PC-9 (cell line): ENCODE data around the gene ELAVL3. TPM values are rescaled to one million over a fixed set of nuclear protein-coding genes. Genes with fewer than 3 reads are reported as not detected.

Experiments used
- BruUV-seq: library from RNA; stranded (reverse); fragments of 400-500 nt; replicated peaks from 2 replicates; lab custom pipeline; 2021; lab: Mats Ljungman, UMichigan
- CTCF ChIA-PET: fragments of 300-600 bp; sonication (Branson Sonifier 250); formaldehyde crosslinking; loops from one replicate; lab custom pipeline; 2022; ENCODE audit warnings: antibody characterized with exemption; lab: Charles Lee
- POLR2A ChIA-PET: fragments of 300-600 bp; sonication (Branson Sonifier 250); formaldehyde crosslinking; loops from one replicate; lab custom pipeline; 2022; ENCODE audit warnings: antibody characterized with exemption; ENCODE audit not compliant: unreplicated experiment; lab: Charles Lee
- DNase-seq, 2 experiments: peaks; one replicate each; pipeline versions ENCODE4 v3.0.0 to v3.0.0-alpha.2; 2015 to 2022; ENCODE audit warnings: mixed read lengths in 1 of 2
- H2AFZ ChIP-seq: fragments of 200-600 bp; sonication (generic); 2 replicates; pipeline ENCODE4 v1.8.1; 2017; ENCODE audit warnings: antibody characterized with exemption
- H3F3A ChIP-seq: fragments of 200-600 bp; sonication (generic); 2 replicates; pipeline ENCODE4 v1.8.1; 2017; ENCODE audit warnings: antibody characterized with exemption, mild to moderate bottlenecking, low read depth; ENCODE audit not compliant: insufficient read depth
- H3K27ac ChIP-seq: fragments of 200-600 bp; sonication (generic); 2 replicates; pipeline ENCODE4 v1.6.1; 2016; ENCODE audit warnings: mixed run types
- H3K27me3 ChIP-seq: fragments of 200-600 bp; sonication (generic); 2 replicates; pipeline ENCODE4 v1.6.1; 2016; ENCODE audit warnings: low read depth, mixed run types; ENCODE audit not compliant: insufficient read depth
- H3K36me3 ChIP-seq: fragments of 200-600 bp; sonication (generic); 2 replicates; pipeline ENCODE4 v1.6.1; 2016; ENCODE audit warnings: low read depth, mixed run types
- H3K4me1 ChIP-seq: fragments of 200-600 bp; sonication (generic); replicated peaks from 2 replicates; pipeline ENCODE4 v1.6.1; 2016; ENCODE audit warnings: mixed run types; ENCODE audit not compliant: insufficient read depth
- H3K4me2 ChIP-seq: fragments of 200-600 bp; sonication (generic); 2 replicates; pipeline ENCODE4 v1.6.1; 2017; ENCODE audit warnings: mixed run types
- H3K4me3 ChIP-seq: fragments of 200-600 bp; sonication (generic); 2 replicates; pipeline ENCODE4 v1.6.1; 2016; ENCODE audit warnings: mixed run types
- H3K79me2 ChIP-seq: fragments of 200-600 bp; sonication (generic); 2 replicates; pipeline ENCODE4 v1.6.1; 2017; ENCODE audit warnings: low read depth, mixed run types
- H3K9me2 ChIP-seq: fragments of 200-600 bp; sonication (generic); 2 replicates; pipeline ENCODE4 v1.8.1; 2017; ENCODE audit warnings: mild to moderate bottlenecking; ENCODE audit not compliant: insufficient read depth
- H3K9me3 ChIP-seq: fragments of 200-600 bp; sonication (generic); 2 replicates; pipeline ENCODE4 v1.8.1; 2016; ENCODE audit warnings: low read depth; ENCODE audit not compliant: insufficient read depth
- H4K20me1 ChIP-seq: fragments of 200-600 bp; sonication (generic); 2 replicates; pipeline ENCODE4 v1.8.1; 2017; ENCODE audit not compliant: insufficient read depth
- EZH2 ChIP-seq: fragments of 200-600 bp; sonication (generic); IDR thresholded peaks from 2 replicates; pipeline ENCODE4 v1.8.0; 2017; ENCODE audit warnings: antibody characterized with exemption, low read depth
- intact Hi-C: fragments of 100-400 bp; cut with micrococcal nuclease; formaldehyde crosslinking; loops from one replicate; pipeline ENCODE4 v1.10.0; 2022; ENCODE audit not compliant: unreplicated experiment
- total RNA-seq: library from RNA; stranded (reverse); gene quantifications from 2 replicates; pipeline ENCODE4 v1.2.3, GENCODE V29; 2021
- TF ChIP-seq, protein P1 (sequence below): fragments of 200-600 bp; sonication (generic); conservative IDR thresholded peaks from 2 replicates; pipeline ENCODE4 v1.6.1; 2017; ENCODE audit warnings: mixed run types, antibody characterized with exemption, mild to moderate bottlenecking, moderate library complexity

ELAVL3 gene
- total RNA-seq, 1 experiment from 2014 or later: not detected

DNA sequence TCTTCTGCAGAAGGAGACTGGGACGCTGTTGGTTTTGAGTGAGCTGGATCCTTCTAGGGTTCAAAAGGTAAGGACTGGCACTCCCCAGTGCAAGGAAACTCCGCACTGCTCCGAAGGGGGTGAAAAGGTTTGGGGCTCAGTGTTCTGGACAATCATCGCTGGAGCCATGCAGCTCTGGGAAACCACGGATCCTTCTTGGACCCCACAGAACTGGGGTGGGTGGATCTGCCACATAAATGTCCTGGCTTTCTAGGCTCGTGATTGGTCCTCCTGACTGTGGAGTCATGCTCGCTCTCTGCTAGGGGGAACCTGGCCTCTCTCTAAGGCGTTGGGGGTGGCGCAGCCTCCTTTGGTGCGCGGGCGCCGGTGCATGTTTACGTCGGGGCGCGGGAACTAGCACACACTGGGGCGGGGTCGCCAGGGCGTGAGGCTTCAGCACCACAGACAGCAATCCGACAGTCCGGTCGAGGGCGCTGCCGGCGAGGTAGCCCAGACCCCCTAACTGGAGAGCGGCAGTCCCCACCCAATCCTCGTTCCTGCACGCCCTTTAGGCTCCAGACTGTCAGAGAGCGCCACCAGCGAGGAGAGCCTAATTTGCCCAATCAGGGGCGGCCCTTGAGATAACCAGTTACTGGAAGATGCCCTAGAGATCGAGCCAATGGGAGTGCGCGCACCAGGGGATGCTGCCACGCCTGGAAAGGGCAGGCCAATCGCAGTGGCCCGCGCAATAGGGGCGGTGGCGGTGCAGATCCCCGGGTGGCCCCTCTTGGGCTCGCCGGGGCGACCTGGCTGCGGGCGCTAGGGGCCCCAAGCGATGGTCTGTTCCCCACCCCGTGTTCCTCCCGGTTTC is 913 bp upstream of the ELAVL3 start:
- no peak for TF ChIP-seq EZH2
- TF ChIP-seq, protein P1, sequence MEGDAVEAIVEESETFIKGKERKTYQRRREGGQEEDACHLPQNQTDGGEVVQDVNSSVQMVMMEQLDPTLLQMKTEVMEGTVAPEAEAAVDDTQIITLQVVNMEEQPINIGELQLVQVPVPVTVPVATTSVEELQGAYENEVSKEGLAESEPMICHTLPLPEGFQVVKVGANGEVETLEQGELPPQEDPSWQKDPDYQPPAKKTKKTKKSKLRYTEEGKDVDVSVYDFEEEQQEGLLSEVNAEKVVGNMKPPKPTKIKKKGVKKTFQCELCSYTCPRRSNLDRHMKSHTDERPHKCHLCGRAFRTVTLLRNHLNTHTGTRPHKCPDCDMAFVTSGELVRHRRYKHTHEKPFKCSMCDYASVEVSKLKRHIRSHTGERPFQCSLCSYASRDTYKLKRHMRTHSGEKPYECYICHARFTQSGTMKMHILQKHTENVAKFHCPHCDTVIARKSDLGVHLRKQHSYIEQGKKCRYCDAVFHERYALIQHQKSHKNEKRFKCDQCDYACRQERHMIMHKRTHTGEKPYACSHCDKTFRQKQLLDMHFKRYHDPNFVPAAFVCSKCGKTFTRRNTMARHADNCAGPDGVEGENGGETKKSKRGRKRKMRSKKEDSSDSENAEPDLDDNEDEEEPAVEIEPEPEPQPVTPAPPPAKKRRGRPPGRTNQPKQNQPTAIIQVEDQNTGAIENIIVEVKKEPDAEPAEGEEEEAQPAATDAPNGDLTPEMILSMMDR: no peak
- Histone ChIP-seq H3K4me2 (no peak overlapping the region), H4K20me1 (0 out of 2 replicates have a peak, but pooled peaks cover 3% of the 10 kb centered on the region), H3K9me3 (no peaks in the 10 kb centered on the region), H3K4me3 (no peak overlapping the region), H3K9me2 (no peaks in the 10 kb centered on the region), H3K79me2 (no peaks in the 10 kb centered on the region), H2AFZ (no peak overlapping the region), H3K27me3 (no peaks in the 10 kb centered on the region), H3F3A (peaks cover 20% of the 10 kb centered on the region), H3K27ac (no peak overlapping the region), H3K4me1 (no peaks in the 10 kb centered on the region), H3K36me3 (no peaks in the 10 kb centered on the region)
- DNase-seq: no peak
- intact Hi-C loops: loop anchor here (2.0 kb wide), 1 partner anchor 189 kb away; no protein-coding TSS in a partner anchor
- ChIA-PET CTCF (interaction anchor here (0.6 to 1.3 kb wide), 6 partner anchors 62 to 446 kb away, joined by 3 to 5 read pairs (median 4); partner anchors contain the start of genes RGL3 and SWSAP1), POLR2A (interaction anchor here (0.6 kb wide), 2 partner anchors 29 to 472 kb away, joined by 3 to 11 read pairs; no protein-coding TSS in a partner anchor)
- BruUV-seq: TSS peak; percentile 46

DNA sequence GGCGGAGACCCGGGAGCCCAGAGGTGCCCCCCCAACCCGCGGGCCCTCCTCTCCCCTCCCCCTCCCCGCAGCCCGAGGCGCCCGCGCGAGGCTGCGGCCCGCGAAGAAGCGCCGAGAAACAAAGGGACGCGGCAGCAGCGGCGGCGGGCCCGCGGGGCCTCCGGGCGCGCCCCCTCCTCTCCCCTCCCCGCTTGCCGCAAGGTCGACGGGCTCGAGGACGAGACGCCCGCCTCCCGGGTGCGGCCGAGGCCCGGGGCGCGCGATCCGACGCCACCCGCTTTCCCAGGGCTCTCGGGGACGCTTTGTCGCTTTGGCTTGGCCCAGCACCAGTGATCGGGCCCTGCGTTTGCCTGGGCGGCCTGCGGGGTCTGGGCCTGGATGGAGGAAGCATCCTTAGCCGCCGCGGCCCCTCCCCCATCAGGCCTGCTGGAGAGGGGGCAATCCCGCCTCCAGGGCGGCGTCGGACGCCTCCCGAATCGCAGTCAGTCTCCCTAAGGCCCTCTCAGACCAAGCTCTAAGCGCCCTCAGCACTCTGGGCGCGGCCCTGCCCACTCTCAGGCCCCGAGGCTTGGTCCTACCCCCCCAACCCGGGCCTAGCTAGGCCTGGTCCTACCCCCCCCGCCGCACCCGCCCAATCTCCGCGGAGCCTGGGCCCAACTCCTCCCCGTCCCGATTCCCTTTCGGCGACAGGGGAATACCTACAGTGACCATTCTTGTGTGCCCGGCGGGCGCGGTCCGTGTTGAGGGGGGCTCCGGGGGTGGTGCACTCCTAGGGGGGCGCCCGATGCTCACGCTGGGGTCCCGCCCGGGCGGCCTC is 740 bp downstream of the ELAVL3 start:
- H3K9me3 ChIP-seq: no peaks in the 10 kb centered on the region
- H3K79me2 ChIP-seq: no peaks in the 10 kb centered on the region
- intact Hi-C loops: loop anchor here (5.0 kb wide), 1 partner anchor 98 kb away; the partner anchor contains the start of gene EPOR
- BruUV-seq: no TSS peak
- H3K4me3 ChIP-seq: no peak overlapping the region
- no peaks in the 10 kb centered on the region for H3K36me3 ChIP-seq
- H3K9me2 ChIP-seq: no peaks in the 10 kb centered on the region
- POLR2A ChIA-PET: no interaction called here
- H4K20me1 ChIP-seq: 0 out of 2 replicates have a peak, but pooled peaks cover 3% of the 10 kb centered on the region
- CTCF ChIA-PET: no interaction called here
- H3K4me2 ChIP-seq: no peak overlapping the region
- no peak for DNase-seq
- H3K27ac ChIP-seq: no peak overlapping the region
- no peaks in the 10 kb centered on the region for H3K27me3 ChIP-seq
- no peaks in the 10 kb centered on the region for H3K4me1 ChIP-seq
- peaks cover 29% of the 10 kb centered on the region for H3F3A ChIP-seq
- TF ChIP-seq, protein P1: no peak
- TF ChIP-seq EZH2: no peak
- no peak overlapping the region for H2AFZ ChIP-seq
